ENCODE data around the gene TRABD2B. TPM values are rescaled to one million over a fixed set of nuclear protein-coding genes. Genes with fewer than 3 reads are reported as not detected.

Gene TRABD2B
- total RNA-seq, 1 experiment from 2014 or later = 0.96 TPM

GRCh38 chr1:47852006-47852718, 145.0 kb downstream of the TRABD2B start:
- no peak overlapping the region for H3K27ac Mint-ChIP-seq (ENCODE audit: low read depth, unreplicated experiment)
- CTCF ChIA-PET = interaction anchor here (0.6 kb wide), 1 partner anchor 22 kb away, joined by 3 read pairs; no protein-coding TSS in a partner anchor
- no peak for DNase-seq (ENCODE audit: unreplicated experiment)
- intact Hi-C loops (cut with micrococcal nuclease) = no loop called here
- H3K9me3 Mint-ChIP-seq (ENCODE audit: unreplicated experiment) = no peaks in the 10 kb centered on the region
- peaks cover 6% of the 10 kb centered on the region for H3K36me3 Mint-ChIP-seq (ENCODE audit: insufficient read depth, unreplicated experiment)
- BruUV-seq (replicated peaks) = no TSS peak
- TF ChIP-seq CTCF (IDR thresholded peaks at IDR 0.05; ENCODE audit: unreplicated experiment) = no peak
- POLR2A ChIA-PET = no interaction called here
- H3K27me3 Mint-ChIP-seq (ENCODE audit: insufficient read depth, unreplicated experiment) = no peaks in the 10 kb centered on the region
- H3K4me3 Mint-ChIP-seq (ENCODE audit: unreplicated experiment) = no peak overlapping the region
- no peaks in the 10 kb centered on the region for H3K4me1 Mint-ChIP-seq (ENCODE audit: insufficient read depth, unreplicated experiment)

GRCh38 chr1:47850451-47850850, 146.7 kb downstream of the TRABD2B start:
- H3K4me3 Mint-ChIP-seq (ENCODE audit: unreplicated experiment) = no peak overlapping the region
- BruUV-seq (replicated peaks) = no TSS peak
- no peak for TF ChIP-seq CTCF (IDR thresholded peaks at IDR 0.05; ENCODE audit: unreplicated experiment)
- intact Hi-C loops (cut with micrococcal nuclease) = no loop called here
- DNase-seq (ENCODE audit: unreplicated experiment) = no peak
- peaks cover 6% of the 10 kb centered on the region for H3K36me3 Mint-ChIP-seq (ENCODE audit: insufficient read depth, unreplicated experiment)
- no peak overlapping the region for H3K27ac Mint-ChIP-seq (ENCODE audit: low read depth, unreplicated experiment)
- ChIA-PET POLR2A (no interaction called here), CTCF (no interaction called here)
- H3K9me3 Mint-ChIP-seq (ENCODE audit: unreplicated experiment) = no peaks in the 10 kb centered on the region
- H3K27me3 Mint-ChIP-seq (ENCODE audit: insufficient read depth, unreplicated experiment) = no peaks in the 10 kb centered on the region
- no peaks in the 10 kb centered on the region for H3K4me1 Mint-ChIP-seq (ENCODE audit: insufficient read depth, unreplicated experiment)

DNA sequence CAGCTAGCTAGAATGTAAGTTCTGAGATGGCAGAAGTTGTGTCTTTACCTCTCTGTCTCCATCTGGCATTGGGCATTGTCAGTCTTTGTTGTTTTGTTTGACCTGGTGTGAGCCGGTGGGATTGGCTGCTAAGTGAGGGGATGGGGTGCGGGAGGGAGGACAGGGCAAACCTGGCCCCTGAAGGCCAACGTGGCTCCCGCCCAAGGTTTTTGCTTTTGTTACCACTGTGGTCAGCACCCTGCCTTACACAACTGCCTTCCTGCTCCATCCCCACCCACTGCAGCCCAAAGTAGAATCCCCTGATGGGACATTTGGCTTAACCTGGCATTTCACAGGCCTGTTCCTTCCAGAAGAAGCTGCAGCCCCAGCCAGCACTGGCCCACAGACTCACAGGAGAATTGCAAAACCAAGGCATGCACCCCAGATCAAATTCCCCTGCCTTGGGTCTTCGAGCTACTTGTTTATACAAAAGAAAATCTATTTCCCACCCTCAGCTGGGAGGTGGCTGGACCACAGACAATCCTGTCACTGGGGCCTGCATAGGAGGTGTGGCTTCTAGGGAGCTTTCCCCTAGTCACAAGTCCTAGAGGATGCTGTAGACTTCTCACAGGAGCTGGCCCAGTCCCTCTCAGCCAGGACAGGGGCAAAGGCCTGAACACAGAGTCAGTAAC, 147.5 kb downstream of the TRABD2B start:
- intact Hi-C loops (cut with micrococcal nuclease) = no loop called here
- no peak overlapping the region for H3K27ac Mint-ChIP-seq (ENCODE audit: low read depth, unreplicated experiment)
- no peaks in the 10 kb centered on the region for H3K4me1 Mint-ChIP-seq (ENCODE audit: insufficient read depth, unreplicated experiment)
- H3K27me3 Mint-ChIP-seq (ENCODE audit: insufficient read depth, unreplicated experiment) = no peaks in the 10 kb centered on the region
- no peak for DNase-seq (ENCODE audit: unreplicated experiment)
- ChIA-PET POLR2A (no interaction called here), CTCF (no interaction called here)
- BruUV-seq (replicated peaks) = no TSS peak
- no peak overlapping the region for H3K4me3 Mint-ChIP-seq (ENCODE audit: unreplicated experiment)
- no peak for TF ChIP-seq CTCF (IDR thresholded peaks at IDR 0.05; ENCODE audit: unreplicated experiment)
- H3K9me3 Mint-ChIP-seq (ENCODE audit: unreplicated experiment) = no peaks in the 10 kb centered on the region
- H3K36me3 Mint-ChIP-seq (ENCODE audit: insufficient read depth, unreplicated experiment) = peaks cover 5% of the 10 kb centered on the region

- CTCF ChIA-PET = interaction anchor here (1.1 kb wide), 1 partner anchor 56 kb away, joined by 3 read pairs; no protein-coding TSS in a partner anchor
- no peak for TF ChIP-seq CTCF (IDR thresholded peaks at IDR 0.05; ENCODE audit: unreplicated experiment)
- no TSS peak for BruUV-seq (replicated peaks)
- POLR2A ChIA-PET = no interaction called here
- intact Hi-C loops (cut with micrococcal nuclease) = no loop called here
- DNase-seq (ENCODE audit: unreplicated experiment) = no peak
- Mint-ChIP-seq H3K4me1 (ENCODE audit: insufficient read depth, unreplicated experiment) (no peaks in the 10 kb centered on the region), H3K27me3 (ENCODE audit: insufficient read depth, unreplicated experiment) (no peaks in the 10 kb centered on the region), H3K27ac (ENCODE audit: low read depth, unreplicated experiment) (no peak overlapping the region), H3K4me3 (ENCODE audit: unreplicated experiment) (no peak overlapping the region), H3K9me3 (ENCODE audit: unreplicated experiment) (no peaks in the 10 kb centered on the region), H3K36me3 (ENCODE audit: insufficient read depth, unreplicated experiment) (no peaks in the 10 kb centered on the region)
Measured at GRCh38 chr1:47849005-47849521, 148.1 kb downstream of the TRABD2B start.
